GM21825 (cell line): ENCODE data around the gene TCERG1L.

Experiments used
- ATAC-seq: cut with Tn5 transposase; IDR thresholded peaks from one replicate; pipeline ENCODE4 v1.9.1; 2021; ENCODE audit warnings: mild to moderate bottlenecking, moderate library complexity; ENCODE audit not compliant: unreplicated experiment

The TCERG1L gene

GRCh38 chr10:131315344-131315743 lies 3.8 kb upstream of the TCERG1L start:
- no peak for ATAC-seq

DNA sequence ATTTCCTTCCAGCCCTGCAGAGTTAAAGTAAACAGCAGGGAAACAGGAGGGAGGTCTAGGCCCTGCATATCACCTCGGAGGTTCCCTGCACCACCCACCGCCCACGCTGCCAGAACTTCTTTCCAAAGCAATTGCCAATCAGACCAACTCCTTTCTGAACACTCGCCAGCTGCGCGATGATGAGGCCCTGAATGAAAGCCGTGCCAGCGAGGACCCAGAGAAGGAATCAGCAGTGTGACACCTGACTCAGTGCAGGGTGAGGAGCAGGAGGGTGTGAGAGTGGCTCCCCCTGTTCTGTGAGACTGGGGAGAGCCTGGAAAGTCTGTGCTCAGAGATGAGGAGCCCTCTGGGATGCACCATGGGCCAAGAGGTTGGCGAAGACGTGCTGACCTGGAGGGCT lies 3.3 kb upstream of the TCERG1L start:
- ATAC-seq = no peak

DNA sequence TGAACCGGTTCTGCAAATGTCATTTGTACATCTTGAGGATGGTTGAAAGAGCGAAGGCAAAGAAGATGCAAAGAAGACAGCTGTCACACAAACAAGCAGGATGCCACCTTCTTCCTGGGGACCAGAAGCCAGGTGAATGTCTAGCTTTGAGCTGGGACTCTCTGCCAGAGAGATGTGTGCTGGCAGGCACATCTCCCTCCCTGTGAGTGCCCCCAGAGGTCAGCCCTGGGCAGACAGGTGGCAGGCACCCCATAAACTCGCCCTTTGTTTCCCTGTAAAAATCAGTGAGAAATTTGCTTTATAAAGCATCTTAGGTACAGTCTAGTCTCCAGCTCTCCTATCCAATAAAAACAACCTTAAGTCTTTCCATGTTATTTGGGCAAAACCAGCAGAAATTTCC lies 2.6 kb upstream of the TCERG1L start:
- ATAC-seq = no peak

DNA sequence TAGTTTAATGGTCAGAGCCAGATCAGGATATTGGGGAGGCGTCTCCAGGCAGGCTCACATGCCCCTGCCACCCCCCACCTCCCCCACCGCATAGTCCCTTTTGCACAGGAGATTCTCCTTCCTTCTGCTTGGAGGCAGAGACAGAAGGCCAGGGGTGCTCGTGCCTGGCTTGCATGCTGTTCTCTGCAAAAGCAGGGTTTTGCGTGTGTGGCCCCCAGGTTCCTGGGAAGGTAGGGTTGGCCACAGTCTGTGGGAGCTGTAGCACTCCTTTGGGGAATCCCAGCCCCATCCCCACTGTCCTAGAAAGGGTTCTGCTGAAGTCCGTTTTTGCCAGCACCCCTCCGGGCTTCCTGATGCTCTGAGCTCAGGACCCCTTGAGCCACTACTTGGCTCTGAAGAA lies 1.9 kb upstream of the TCERG1L start:
- ATAC-seq = no peak

GRCh38 chr10:131312478-131312836 lies 936 bp upstream of the TCERG1L start:
- ATAC-seq = no peak

DNA sequence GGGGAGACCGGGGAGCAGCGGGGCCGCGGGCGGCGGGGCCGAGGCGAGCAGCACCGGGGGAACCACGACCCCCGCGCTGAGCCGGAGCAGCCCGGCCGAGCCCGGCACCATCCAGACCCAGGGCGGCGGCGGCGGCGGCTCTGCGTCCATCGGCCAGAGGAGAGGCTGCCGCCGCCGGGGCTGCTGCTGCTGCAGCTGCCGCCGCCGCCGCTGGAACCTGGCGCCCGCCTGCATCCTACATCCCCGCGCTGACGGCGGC lies 190 bp downstream of the TCERG1L start:
- ATAC-seq = no peak

- no peak for ATAC-seq
These were observed 745 bp downstream of the TCERG1L start for GRCh38 chr10:131310551-131311401.

DNA sequence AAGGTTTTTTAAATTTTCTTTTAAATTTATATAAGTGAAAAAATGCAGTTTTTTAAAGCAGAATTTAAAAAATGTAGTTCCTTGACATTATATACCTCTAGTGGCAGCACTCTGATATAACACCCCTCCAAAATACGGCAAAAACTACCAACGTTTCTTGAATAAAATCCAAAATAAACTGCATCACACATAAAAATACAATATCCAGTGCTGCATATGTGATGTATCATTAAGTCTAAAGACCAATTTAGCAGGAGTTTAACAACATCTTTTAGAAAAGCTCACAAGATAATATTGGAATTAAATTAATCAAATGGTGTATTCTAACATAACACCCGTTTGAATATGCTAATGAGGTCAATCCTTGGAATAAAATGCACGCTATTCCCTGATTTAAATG lies 1.4 kb downstream of the TCERG1L start:
- ATAC-seq = no peak

DNA sequence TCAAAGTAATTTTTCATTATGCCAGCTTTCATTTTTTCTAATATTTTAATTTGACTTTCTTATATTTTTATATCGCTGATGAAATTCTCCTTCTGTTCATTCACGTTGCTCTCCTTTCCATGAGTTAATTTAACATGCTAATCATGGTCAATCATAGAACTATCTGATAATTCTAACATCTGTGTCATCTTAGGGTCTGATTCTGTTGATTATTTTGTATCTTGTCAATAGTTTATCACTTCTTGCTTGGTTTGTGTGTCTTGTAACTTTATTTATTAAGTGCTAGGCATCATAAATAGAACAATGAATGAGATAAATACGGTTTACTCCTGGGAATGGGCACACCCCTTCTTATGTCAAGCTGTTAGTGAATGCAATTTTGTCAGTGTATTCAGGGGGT lies 11.0 kb downstream of the TCERG1L start:
- ATAC-seq = no peak

DNA sequence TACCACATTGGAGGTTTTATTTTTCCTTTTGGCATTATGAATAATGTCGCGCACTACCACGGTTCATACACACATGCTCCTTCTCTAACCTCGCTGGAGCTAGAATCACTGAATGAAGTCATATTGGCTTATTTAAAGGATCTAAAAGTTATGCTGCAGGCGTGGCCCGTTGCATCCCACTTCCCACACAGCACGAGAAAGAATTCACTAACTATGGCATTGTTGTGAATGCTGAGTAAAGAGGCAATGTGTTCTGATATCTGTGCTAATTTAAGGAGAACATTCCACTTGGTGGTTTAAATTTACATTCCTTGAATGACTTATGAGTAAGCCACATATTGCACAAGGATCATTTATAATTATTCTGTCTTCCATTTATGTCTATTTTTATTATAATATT lies 20.7 kb downstream of the TCERG1L start:
- no peak for ATAC-seq

- no peak for ATAC-seq
These were observed 22.9 kb downstream of the TCERG1L start for GRCh38 chr10:131288648-131289047.

GRCh38 chr10:131282961-131283360 lies 28.6 kb downstream of the TCERG1L start:
- ATAC-seq = no peak

- no peak for ATAC-seq
These were observed 31.4 kb downstream of the TCERG1L start for GRCh38 chr10:131280101-131280500.

GRCh38 chr10:131279516-131279915 lies 32.0 kb downstream of the TCERG1L start:
- ATAC-seq = no peak

- no peak for ATAC-seq
These were observed 33.6 kb downstream of the TCERG1L start for GRCh38 chr10:131277969-131278368.

- no peak for ATAC-seq
These were observed 34.2 kb downstream of the TCERG1L start for GRCh38 chr10:131277278-131277677.

DNA sequence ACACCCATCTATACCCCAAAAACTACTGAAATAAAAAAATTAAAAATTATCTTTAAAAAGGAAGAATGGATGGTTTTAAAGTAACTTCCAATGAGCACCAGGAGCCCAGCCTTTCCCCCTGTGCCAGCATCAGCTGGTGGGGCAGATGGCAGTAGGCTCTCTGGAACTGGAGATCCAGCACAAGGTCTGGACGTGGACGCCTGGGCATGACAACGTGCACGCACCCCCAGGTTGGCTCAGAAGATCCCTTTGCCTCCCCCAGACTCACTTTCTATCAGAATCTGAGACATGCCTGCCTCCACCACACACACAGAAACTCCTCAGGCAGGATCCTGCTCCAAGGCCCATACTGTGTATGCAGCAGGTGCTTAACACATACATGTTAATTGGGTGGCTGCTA lies 35.8 kb downstream of the TCERG1L start:
- ATAC-seq = no peak

DNA sequence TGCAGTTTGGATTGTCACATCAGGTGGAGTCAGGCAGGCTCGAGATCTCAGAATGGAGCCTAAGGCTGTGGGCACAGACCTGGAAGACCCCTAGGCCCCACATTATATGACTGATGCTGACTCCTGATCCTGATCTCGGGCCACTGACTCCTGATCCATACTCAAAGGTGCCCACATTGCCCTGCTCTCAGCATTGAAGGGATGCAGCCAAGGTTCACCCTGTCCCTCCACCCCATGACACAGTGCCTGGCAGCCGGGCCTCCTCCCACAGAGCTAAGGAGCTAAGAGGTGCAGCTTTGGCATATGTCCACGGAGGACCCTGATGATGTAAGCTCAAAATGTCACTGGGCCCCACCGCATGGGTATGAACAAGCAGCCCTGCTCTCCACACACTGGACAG lies 36.6 kb downstream of the TCERG1L start:
- no peak for ATAC-seq

DNA sequence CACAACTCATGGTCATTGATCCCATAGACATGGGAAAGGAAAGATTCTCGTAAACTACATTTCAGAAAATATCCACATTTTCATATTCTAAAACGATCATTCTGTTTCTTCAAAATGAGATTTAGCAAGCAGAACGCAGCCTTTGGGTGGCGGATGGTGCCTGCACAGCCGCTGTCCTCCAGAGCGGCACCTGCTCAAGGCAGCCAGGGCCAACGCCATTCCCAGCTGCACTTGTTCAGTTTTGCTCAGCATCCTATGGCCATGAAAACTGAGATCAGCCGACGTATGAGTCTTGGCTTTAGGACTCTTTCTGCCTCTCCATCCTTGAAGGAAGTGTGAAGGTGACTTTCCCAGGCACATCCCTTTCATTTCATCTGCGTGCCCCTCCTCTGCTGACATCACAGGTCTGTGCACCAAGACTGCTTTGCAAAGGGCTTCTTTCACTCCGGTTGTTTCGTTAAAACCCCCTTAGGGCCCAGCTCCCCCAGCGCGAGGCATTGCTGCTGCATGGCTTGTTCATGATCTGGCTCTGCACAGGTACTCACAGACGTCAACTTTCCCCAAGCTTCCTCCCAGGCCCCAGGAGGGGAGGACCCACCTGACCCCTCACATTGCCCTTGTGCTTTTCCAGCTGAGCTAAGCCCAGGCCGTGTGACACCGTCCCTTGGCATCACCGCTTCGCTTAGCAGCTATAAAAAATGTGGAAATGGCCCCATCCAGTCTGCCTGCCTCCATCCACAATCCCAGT lies 37.2 kb downstream of the TCERG1L start:
- ATAC-seq = no peak

GRCh38 chr10:131273476-131273875 lies 38.0 kb downstream of the TCERG1L start:
- no peak for ATAC-seq

DNA sequence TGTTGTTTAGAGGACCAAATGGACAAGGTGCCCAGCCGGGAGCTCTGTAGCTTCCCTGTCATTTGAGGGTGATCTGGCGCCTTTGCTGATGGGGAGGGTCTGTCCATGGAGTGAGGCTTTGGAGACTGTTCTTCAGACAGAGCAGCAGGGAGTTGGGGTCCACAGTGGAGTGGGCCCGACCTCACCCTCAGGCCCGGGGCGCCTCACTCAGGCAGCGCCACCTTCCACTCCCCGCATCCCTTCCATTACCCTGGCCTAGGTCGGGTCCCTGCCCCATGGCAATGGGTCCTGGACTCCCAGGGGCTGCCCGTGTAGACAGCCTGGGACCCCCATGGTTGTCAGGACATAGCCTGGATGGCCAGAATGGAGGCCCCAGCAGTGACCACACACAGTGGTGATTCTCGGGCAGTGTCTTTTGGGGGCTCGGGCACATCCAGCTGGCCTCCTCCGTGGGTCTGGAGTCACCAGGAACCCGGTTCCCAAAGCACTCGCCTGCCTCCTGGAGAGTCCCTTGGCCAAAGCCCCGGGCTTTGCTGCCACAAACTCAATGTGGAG lies 38.5 kb downstream of the TCERG1L start:
- ATAC-seq = no peak

GRCh38 chr10:131271966-131272365 lies 39.6 kb downstream of the TCERG1L start:
- no peak for ATAC-seq
